A549 (cell line): Measurements from ENCODE around the gene TXNRD2.

Source experiments
- CTCF ChIP-seq: fragments of >200 bp; sonication (Bioruptor Twin); formaldehyde crosslinking; IDR thresholded peaks from 3 replicates; pipeline ENCODE4 v1.5.1; 2016
- EHF ChIP-seq: fragments of 250-450 bp; sonication (Bioruptor Pico); IDR thresholded peaks from 2 replicates; pipeline ENCODE4 v1.5.0; 2020; ENCODE audit warnings: mild to moderate bottlenecking

GRCh38 chr22:19986410-19987341, 45.1 kb upstream of the TXNRD2 start:
- no peak for TF ChIP-seq CTCF
- TF ChIP-seq EHF (CRISPR knock-in tag), result no peak
